HG03342 (cell line): Measurements from ENCODE around the gene UROD.
"Not testable (repeated sequence)": the region's sequence is repeated elsewhere in the genome, so short reads cannot be mapped to it uniquely, and the experiment has no call there.

ENCODE experiments used
- ATAC-seq: cut with Tn5 transposase; IDR thresholded peaks from one replicate; pipeline ENCODE4 v1.9.1; 2021; ENCODE audit warnings: mild to moderate bottlenecking, moderate library complexity; ENCODE audit not compliant: unreplicated experiment

The UROD gene

DNA sequence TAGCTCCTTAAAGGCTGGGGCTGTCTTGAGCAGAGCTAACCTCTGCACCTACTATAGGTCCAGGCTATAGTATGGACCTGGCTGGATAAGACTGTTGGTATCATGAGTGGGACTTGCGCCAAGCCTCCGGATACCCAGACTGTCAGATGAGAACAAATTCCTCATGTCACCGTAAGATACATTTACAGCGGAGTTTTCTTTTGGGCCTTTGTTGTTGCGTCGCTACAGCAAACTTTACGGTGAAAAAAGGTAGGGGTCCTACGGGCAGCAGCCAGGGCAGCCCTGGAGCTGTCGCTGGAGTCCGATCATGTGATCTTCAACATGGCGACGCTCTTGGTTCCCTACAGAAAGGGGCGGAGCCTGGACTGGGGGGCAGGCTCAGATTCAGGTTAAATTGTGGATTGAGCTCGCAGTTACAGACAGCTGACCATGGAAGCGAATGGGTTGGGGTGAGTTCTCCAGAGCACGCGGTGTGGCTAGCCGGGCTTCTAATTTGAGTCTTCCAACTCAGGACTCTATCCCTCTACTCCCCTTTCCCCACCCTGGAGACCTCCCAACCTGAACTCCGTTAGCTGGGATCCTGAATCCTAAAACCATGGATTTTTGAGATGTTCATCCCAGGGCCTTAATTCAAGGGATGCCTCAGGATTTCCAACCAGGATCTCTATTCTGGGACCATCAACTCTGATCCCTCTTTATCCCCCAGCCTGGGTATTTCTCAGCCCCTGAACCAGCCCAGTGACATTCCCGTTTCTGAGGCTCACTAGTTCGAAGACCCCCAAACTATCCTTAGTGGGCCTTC lies at the start of gene UROD:
Gene UROD, plus strand, starts transcription at position 418 of the 802 bp plus-strand sequence. Its CDS starts 12 bp downstream, at position 430.
- ATAC-seq, result peak; percentile 62

GRCh38 chr1:44962729-44963128 lies 49.3 kb upstream of the UROD start:
- no peak for ATAC-seq

DNA sequence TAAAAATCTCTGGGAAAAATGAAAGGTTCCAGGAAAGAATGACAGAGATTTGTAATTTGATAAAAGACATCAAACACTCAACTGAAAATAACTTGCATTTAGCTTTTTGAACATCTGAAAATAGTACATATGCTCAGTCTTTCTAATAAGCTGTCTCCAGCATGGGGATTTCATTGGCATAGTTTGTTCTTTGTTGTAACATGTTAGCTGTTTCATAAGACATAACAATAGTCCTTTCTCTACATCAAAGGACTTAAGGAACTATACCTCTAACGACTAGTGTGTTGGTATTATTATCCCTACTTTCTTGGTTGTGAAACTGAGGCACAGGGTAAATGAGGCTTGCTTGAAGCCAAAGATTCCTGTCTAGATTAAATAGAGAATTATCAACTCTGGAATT lies 47.7 kb upstream of the UROD start:
- no peak for ATAC-seq

- ATAC-seq, result no peak
Measured at GRCh38 chr1:44970317-44970716, 41.7 kb upstream of the UROD start.

- no peak for ATAC-seq
Measured at GRCh38 chr1:44973645-44974044, 38.4 kb upstream of the UROD start.

DNA sequence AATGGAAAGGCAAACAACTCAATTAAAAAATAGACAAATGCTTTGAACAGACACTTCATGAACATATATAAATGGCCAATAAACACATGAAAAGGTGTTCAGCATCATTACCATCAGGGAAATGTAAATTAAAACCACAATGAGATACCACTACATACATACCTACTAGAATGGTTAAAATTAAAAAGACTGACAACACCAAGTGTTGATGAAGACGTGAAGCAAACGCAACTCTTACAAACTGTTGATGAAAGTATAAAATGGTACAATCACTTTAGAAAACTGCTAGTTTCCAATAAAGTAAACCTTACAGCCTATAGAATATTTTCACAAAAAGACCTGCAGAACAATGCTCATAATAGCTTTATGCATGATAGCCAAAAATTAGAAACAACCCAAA lies 35.8 kb upstream of the UROD start:
- ATAC-seq, result no peak

DNA sequence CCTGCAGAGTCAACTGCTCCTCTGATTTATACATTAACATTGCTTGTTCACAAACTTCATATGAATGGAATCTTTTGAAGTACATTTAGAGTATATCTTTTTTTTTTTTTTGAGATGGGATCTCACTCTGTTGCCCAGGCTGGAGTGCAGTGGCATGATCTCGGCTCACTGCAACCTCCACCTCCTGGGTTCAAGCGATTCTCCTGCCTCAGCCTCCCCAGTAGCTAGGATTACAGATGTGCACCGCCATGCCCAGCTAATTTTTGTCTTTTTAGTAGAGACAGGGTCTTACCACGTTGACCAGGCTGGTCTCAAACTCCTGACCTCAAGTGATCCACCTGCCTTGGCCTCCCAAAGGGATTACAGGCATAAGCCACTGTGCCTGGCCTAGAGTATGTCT lies 34.7 kb upstream of the UROD start:
- ATAC-seq, result not testable (repeated sequence)

DNA sequence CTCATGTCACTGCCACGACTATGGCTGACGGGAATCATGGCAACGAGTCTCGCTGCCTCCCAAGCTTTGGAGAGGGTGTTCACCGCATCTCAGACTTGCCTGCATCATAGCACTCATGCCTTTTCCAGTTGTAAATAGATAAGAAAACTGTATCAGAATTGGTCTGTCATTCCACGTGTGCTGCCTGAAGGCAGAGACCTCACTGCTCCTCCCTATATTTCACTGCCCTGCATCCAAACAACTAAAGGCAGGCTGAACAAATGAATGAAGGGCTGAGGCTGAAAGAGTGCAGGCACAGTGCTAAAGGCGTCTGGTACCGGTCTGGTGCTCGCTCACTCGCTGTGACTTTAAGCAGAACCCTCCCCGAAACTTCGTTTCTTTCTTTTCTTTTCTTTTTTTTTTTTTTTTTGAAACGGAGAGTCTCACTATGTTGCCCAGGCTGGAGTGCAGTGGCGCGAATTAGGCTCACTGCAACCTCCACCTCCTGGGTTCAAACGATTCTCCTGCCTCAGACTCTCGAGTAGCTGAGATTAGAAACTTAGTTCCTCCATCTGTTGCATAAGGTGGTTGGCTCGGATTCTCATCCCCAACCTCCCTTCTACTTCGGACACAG lies 26.2 kb upstream of the UROD start:
- ATAC-seq, result no peak

DNA sequence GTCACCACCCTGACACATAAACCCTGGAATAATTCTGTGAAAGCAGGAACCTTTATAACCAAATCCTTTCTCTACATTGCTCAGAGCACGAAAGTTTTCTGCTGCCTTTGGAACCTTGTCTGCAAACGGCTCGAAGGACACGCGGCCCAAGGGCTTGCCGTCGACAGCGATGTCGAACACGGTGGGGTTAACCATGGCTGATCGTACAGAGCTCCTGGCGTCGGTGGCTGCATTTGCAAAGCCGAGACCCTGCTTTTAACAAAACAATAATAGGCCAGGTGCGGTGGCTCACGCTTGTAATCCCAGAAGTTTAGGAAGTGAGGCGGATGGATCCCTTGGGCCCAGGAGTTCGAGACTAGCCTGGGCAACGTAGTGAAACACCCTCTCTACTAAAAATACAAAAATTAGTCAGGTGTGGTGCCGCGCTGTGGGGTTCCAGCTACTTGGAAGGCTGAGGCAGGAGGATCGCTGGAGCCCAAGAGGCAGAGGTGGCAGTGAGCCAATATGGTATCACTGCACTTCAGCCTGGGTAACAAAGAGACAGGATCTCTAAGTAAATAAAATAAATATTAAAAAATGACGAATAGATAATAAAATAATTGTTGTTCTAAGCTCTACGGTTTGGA lies 23.4 kb upstream of the UROD start:
- no peak for ATAC-seq

DNA sequence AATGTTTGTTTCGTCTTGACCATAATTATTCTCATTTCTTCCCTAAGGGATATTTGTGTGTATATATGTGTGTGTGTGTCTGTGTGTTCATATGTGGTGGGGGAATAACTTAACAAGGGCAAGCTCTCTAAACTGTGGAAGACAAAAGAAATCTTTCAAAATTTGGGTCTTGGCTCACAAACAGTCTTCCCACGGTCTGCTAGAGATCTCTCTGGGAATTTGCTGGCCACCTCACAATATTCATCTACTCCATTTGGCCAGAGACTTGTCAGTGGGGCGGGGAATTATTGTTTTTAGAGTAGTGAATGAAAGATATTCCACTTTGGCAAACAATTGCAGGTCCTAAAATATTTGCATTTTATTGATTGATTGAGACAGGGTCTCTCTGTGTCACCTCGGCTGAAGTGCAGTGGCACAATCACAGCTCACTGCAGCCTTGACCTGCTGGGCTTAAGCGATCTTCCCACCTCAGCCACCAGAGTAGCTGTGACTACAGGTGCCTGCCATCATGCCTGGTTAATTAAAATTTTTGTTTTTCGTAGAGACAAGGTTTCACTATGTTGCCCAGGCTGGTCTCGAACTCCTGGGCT lies 17.6 kb upstream of the UROD start:
- no peak for ATAC-seq

DNA sequence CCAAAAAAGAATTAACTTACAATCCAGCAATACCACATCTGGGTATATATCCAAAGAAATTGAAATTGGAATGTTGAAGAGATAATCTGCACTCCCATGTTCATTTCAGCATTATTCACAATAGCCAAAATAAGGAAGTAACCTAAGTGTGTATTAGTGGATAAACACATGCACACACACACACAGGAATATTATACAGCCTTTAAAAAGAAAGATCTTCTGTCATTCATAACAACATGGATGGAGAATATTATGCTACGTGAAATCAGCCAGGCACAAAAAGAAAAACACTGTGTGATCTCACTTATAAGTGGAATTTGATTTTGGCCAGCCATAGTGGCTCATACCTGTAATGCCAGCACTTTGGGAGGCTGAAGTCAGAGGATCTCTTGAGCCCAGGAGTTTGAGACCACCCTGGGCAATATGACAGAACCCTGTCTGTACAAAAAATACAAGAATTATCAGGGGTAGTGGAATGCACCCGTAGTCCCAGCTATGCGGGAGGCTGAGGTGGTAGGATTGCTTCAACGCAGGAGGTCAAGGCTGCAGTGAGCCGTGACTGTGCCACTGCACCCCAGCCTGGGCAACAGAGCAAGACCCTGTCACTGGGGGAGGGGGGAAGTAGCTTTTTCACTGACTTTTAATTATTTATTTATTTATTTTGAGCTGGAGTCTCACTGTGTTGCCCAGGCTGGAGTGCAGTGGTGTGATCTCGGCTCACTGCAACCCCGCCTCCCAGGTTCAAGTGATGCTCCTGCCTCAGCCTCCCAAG lies 16.4 kb upstream of the UROD start:
- no peak for ATAC-seq

DNA sequence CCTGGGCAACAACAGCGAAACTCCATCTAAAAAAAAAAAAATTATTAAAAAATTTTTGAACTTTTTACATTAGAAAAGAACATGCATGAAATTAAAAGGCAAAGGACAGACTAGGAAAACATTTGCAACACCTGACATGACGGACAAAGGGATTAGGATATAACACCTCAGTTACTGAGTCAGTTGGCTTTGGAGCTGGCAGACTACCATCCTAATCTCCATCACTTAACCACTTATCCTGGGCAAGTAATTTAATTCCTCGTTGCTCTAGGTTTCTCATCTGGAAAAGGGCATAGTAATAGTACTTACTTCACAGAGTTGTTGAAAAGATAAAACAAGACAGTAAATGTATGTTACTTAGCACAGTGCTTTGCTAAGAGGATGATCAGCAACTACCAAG lies 12.8 kb upstream of the UROD start:
- no peak for ATAC-seq

- no peak for ATAC-seq
Measured at GRCh38 chr1:45001011-45001481, 11.0 kb upstream of the UROD start.

GRCh38 chr1:45001576-45001975 lies 10.5 kb upstream of the UROD start:
- ATAC-seq, result not testable (repeated sequence)

GRCh38 chr1:45002650-45003645 lies 9.1 kb upstream of the UROD start:
- ATAC-seq, result no peak

DNA sequence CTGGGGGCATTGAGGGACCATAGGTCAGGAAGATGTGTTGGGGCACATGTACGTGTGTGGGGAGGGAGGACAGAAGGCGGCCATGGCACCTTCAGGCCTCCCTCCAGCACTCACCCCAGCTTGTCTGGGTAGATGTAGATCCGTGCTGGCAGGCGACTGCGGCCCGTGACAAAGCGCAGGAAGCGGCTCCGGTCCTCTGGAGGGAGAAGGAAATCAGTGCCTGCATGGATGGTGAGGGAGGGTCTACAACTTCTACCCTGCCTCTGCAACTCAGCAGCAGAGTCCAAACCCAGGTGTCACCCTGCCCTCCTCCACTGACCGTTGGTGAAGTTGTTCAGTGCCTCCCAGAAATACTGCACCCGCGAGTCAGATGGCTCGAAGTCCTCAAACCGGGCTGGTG lies 8.3 kb upstream of the UROD start:
- ATAC-seq, result no peak

GRCh38 chr1:45004281-45004920 lies 7.7 kb upstream of the UROD start:
- no peak for ATAC-seq

GRCh38 chr1:45005761-45006160 lies 6.3 kb upstream of the UROD start:
- ATAC-seq, result no peak

DNA sequence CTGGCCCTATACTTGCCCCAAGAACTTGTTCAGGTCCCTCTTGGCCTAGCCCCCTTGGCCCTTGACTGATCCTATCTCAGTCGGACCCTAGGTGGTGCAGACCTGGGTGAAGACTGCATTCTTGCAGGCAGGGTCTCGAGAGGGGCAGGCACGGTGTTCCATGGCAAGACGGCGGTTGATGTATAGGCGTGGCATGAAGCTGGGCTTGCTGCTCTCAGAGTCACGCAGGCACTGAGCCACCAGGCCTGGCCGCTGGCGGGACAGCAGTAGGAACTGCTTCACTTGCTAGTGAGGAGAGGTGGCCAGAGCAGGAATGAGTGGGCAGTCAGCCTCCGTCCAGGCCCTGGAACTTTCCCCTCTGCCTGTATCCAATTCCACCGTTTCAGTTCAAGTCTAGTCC lies 4.7 kb upstream of the UROD start:
- no peak for ATAC-seq
